Medulla oblongata (tissue), 1 donor: Measurements from ENCODE around the gene PCDH15.
"Not testable (repeated sequence)": the region's sequence is repeated elsewhere in the genome, so short reads cannot be mapped to it uniquely, and the experiment has no call there.

ENCODE experiments used
- DNase-seq: peaks from one replicate; pipeline ENCODE4 v3.0.0-alpha.2; 2015; ENCODE audit errors: extremely low spot score

The PCDH15 gene

DNA sequence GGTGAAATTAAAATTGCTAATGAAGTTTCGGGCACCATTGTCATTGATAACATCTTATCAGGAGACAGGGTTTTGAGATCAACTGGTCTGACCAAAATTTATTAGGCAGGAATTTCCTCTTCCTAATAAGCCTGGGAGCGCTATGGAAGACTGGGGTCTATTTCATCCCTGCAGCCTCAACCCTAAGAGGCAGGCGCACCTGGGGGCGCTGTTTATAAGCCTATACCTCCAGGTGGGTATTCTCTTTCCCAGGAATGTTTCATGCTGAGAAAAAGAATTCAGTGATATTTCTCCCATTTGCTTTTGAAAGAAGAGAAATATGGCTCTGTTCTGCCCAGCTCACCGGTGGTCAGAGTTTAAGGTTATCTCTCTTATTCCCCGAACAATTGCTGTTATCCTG lies 406.4 kb downstream of the PCDH15 start:
- DNase-seq = not testable (repeated sequence)

DNA sequence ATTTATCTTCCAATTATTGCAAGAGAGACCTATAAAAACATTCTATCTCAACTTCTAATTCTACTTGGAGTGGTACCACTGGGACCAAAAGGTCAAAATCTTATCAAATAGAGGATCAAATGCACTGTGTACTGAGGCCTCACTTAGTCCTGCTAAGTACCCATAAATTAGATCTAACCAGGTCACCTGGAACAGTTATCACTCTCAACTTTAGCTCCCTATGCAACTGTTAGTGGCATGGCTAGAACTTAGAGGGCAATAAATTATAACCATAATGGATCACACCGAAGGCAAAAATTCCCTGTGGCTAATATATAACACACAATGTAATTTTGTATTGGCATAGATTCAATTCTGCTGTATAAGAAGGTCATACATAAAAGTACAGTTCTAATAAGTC lies 428.9 kb downstream of the PCDH15 start:
- no peak for DNase-seq

DNA sequence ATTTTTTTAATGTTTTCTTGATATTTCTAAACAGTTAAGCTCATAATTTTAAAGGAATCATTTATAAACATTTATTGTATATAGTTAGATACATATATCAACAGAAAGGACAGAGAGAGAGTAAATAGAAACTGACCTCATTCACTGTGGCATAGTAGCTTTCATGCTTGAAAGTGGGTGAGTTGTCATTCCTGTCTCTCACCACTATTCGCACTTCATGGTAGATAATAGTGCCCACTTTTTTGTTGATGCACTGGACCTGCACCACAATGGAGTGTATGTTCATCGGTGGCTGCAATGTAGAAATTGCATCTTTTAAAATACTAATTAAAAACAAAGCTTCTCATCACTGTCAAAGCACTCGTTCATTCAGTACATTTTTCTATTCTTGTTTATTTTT lies 432.0 kb downstream of the PCDH15 start:
- DNase-seq = no peak

DNA sequence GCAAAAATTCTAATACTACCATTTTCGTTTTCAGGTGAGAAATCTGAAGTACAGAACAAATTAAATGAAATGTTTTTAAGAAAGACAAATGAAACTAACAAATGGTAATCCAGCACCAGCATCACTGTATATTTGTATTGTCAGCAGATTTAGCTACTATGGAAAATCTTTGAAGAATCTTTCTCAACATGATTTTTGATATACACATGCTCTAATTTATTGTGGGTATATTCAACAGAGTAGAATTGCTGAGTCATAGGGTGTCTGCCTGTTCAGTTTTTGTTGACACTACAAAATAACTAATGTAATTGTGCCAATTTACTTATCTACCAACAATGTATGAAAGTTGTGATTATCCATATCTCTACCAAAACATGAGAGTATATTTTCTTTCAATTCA lies 437.6 kb downstream of the PCDH15 start:
- DNase-seq = no peak

DNA sequence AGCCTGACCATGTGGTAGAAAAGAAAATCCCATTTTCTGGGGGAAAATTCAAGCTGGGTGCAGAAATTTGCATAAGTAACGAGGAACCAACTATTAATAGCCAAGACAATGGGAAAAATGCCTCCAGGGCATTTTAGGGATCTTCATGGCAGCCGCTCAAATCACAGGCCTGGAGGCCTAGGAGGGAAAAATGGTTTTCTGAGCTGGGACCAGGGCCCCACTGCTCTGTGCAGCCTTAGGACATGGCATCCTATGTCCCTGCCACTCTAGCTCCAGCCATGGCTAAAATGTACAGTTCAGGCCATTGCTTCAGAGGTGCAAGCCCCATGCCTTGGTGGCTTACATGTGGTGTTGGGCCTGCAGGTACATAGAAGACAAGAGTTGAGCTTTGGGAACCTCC lies 459.0 kb downstream of the PCDH15 start:
- no peak for DNase-seq

DNA sequence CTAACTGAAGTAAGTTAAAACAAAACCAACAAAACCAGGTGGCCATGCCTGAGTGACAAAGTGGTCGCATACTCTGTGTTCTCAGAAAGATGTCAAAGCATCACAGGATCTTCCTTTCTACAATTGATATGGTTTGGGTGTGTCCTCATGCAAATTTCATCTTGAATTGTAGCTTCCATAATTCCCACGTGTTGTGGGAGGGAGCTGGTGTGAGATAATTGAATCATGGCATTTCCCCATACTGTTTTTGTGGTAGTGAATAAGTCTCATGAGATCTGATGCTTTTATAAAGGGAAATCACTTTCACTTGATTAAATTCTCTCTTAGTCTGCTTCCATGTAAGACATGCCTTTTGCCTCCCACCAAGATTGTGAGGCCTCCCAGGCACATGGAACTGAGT lies 465.7 kb downstream of the PCDH15 start:
- no peak for DNase-seq

DNA sequence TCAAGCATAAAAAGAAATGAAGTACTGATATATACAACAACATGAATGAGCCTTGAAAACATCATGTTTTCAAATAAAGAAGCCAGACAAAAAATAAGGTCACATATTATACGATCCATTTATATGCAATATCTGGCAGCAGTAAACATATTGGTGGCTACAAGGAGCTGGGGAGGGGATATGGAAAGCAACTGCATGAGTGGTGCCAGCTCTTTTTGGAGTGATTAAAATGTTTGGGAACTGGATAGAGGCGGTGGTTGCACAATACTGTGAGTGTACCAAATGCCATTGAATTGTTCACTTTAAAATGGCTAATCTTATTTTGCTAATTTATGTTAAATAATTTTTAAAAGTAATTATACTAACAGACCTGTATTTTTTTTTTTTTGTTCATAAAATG lies 481.7 kb downstream of the PCDH15 start:
- no peak for DNase-seq

DNA sequence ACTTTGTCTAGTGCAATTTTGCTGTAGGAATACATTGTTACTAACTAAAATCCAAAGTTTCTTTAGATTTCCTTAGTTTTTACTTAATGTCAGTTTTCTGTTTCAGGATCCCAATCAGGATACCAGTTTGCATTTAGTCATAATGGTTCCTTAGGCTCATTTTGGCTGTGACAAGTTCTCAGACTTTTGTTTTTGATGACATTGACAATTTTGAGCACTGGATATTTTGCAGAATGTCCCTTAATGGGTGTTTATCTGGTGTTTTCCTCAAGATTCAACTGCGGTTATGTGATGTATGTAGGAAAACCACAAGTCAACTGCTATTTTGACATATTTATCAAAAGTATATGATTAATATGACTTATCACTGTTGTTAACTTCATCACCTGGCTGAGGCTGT lies 482.6 kb downstream of the PCDH15 start:
- no peak for DNase-seq

DNA sequence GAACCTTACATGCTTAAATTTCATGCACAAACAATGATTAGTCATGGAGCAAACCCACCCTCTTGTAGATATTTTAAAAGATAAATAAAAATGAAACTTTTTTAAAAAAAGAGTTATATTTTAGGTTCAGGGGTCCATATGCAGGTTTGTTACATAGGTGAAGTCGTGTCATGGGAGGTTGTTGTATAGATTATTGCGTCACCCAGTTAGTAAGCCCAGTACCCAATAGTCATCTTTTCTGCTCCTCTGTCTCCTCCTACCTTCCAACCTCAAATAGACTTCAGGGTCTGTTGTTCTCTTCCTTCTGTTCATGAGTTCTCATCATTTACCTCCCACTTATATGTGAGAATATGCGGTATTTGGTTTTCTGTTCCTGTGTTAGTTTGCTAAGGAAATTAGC lies 486.6 kb downstream of the PCDH15 start:
- DNase-seq = no peak

DNA sequence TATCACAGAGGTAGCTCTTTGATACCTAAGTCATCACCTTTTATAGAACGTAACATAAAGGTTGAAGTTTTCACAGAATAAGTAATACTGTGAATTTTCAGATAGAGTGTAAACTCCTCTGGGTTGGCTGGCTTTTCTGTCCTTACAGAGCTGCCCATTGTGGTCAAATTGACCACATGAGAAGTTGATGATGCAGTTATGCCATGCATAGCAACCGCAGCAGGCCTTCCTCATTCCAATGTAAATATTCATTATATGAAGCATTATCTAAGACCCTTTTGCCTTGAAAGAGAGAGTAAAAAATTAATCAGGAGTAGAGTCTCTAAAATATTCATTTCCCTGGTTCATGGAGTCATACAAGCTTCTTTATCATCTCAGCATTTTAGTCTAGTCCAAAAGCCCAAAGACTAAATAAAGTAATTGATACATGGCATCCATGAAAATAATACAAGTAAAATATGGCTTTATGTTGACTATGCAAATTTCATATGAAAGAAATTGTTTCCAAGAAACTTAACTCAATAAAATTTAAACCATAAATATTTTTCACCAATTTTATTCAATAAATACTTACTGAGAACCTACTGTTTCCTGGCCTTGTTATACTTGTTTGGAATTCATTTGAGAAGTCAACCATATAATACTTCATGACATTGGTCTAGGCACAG lies 516.4 kb downstream of the PCDH15 start:
- no peak for DNase-seq

DNA sequence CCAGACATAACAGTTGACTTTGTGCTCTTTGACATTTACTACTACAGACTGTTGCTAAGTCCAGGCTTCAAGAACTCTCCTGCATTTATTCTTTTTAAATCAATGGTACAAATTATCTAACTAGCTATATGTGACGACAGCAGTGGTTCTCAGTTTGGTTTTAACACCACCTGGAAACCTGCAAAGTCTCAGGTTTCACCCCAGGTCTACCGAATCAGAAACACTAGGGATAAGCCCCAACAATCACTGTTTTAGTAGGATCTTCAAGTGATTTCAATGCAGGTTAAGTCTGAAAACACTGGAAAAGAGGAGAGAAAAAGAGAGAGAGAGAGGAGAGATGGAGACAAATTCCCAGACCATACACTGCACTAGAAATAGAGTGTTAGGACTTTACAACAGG lies 519.0 kb downstream of the PCDH15 start:
- no peak for DNase-seq

DNA sequence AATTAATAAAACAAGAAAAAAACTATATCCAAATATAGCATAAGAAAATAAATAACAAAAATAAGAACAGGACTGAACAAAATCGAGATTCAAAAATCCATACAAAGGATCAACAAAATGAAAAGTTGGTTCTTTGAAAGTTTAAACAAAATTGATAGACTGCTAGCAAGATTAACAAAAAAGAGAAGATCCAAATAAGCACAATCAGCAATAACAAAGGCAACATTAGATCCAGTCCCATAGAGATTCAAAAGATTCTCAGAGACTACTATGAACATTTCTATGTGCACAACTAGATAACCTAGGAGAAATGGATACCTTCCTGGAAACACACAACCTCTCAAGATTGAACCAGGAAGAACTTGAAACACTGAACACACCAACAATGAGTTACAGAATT lies 534.6 kb downstream of the PCDH15 start:
- DNase-seq = no peak

DNA sequence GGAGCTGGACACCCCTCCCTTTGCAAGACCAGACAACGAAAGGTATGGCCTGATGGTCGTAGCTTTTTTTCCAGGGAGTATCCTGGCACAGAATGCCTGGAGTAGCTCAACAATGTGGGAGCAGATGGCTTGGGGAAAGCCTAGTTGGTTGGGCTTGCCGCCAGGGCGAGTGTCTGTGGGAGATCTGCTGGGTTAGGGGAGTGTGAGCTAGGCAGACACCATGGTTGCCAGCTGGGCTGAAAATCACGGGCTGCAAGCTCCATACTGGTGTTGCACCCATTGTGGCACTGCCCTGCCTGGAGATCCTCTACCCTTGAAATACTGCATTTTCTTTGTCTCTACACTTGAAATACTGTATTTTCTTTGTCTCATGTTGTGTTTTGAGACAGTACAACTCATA lies 538.3 kb downstream of the PCDH15 start:
- DNase-seq = no peak

DNA sequence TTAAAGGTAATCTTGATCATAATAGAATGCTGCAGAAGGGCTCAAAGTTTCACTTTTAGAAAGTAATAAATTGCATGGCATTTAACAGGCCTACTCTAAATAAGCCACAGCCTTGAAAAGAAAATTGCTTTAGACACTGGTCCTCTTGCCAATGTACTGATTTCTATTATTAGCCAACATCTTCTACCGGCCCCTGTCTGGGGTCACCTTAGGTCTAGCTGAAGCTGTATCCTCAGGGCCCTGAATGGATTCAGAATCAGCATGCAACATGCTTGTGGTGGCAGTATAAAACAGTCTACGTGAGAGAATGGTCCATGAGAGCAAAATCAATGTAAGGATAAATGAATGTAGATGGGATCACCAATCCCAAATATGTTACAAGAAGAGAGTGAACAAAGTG lies 541.9 kb downstream of the PCDH15 start:
- DNase-seq = no peak

DNA sequence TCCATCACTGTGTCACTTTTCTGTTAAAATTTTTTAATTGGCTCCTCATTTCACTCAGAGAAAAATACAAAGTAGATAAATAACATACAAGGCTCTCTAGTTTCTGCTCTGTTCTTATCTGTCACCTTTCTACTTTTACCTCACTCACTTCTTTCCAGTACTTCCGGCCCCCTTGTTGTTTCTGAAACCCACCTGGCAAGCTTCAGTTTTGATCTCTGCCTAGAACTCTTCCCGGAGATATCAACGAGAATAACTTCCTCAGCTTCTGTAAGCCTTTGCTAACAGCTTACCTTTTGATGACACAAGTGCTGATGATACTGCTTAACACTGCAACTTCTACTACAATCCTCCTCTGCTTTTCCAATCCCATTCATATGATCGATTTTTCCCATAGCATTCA lies 566.2 kb downstream of the PCDH15 start:
- no peak for DNase-seq

DNA sequence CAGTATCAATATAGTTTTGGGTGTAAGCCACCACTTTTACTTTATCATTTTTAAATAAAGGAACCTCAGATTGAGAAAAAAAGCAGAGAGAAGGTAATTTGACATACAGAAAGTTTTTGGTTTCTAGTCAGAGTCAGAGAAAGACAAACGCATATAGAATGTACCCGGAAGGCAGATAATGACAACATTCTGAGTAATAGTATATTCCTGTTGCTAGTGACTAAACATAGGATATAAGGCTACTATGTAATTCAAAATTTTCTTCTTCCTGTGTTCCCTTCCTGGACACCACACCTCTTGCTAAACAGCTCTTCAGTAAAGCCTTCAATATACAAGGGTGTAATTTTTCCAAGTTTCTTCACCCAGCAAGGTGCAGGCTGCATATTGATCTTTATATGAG lies 597.6 kb downstream of the PCDH15 start:
- DNase-seq = no peak

DNA sequence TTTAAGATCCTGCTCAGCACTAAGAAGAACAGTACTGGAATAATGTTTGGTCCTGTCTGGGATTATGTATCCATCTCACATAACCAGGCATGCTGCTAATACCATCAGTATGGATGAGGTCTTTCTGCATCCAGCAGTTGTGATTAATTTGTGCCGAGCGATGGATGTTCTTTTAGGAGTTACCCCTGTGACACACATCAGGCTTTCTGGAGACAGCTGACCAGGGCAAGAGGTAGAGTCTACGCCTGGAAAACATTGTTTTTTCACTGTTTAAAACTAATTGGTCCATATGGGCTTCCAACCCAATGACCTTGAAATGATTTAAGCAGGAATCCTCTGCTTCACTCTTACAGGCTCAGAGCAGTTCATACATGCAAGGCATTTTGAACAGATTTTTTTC lies 603.0 kb downstream of the PCDH15 start:
- no peak for DNase-seq

DNA sequence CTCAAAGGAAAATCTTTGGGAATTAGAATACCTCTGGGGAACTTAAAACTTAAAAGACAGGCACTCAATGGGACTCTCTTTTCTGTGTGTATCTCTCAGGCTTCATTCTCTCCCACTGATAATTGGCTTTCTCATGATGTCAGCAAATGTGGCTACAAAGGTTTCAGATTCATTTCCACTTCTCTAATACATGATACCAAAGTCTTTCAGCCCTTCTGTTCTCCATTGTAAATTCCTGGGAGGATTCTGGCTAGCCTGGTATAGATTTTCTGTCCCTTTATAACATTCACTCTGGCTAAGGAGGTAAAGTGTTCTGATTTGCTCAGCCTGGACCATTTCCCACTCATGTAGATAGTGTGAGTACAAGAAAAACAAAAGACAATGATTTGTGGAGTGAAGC lies 606.2 kb downstream of the PCDH15 start:
- DNase-seq = no peak

DNA sequence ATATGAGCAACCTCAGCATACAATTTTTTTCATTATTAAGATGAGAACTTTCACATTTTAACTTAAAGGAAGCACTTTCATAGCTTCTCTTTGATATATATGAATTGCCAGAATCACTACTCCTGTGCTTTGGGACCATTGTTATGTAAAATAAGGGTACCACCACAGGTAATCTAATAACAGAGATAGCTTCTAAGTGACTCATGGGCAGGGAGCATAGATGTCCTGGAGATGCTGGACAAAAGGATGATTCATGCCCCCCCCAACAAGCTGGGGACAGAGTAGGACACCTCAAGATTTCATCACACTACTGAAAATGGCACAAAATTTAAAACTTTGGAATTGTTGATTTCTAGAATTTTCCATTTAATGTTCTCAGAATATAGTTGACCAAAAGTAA lies 641.1 kb downstream of the PCDH15 start:
- no peak for DNase-seq

DNA sequence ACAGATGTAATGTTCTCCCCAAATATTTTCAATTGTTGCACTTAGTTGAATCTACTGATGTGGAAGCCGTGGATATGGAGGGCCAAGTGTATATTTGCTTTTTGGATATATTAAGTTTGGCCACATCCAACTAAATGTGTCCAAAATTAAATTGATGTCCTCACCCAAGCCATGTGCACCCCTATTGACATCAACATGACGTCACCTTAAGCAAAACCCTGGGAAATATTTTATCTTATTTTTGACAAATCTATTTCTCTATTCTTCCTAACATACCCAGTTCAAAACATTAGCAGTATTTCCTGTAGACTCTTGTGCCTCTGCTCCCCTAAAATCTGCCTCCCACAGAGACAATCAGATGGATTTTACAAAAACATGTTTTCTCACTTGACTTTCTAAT lies 652.5 kb downstream of the PCDH15 start:
- DNase-seq = no peak

DNA sequence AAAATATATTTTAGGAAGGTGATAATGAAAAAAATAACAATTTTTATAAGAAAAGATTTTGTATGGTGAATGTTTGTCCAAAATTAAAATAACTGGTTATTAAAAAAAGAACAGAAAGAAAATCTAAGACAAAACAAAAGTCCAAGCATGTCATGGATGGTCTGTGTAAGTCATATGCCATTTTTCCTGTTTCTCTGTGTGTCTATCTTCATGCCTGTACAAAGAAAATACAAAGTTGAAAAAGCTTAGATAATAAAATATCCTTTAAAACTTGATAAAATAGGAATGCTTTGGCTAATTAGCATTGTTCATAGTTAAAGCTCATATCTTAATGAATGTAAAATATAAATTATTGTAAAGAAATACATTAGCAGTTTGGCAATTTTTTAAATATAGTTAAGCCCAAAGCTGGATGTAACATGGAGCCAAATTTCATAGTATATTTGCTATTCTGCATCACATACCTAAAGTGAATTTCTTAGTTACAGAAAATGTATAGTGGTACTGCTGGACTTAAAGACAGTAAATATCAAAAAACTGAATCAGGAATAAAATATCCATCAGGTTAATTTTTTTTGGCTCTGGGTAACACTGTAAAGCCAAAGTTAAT lies 661.1 kb downstream of the PCDH15 start:
- DNase-seq = no peak

DNA sequence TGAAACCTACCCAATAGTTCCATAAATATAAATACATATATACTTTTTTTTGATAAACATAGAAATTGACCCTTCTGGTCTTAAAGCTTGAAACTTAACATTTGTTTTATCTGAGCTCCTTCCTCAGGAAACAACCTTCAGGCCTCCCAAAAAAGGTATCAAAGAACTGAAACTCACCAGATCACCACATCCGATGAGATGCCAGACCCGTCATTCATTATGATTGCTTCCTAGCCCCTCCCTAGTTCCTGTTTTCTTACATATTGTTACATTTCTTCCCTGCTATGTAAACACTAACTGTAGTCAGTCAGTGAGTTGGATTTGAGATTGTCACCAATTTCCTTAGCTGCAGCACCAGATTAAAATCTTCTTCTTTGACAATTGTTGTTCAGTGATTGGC lies 663.6 kb downstream of the PCDH15 start:
- DNase-seq = no peak

DNA sequence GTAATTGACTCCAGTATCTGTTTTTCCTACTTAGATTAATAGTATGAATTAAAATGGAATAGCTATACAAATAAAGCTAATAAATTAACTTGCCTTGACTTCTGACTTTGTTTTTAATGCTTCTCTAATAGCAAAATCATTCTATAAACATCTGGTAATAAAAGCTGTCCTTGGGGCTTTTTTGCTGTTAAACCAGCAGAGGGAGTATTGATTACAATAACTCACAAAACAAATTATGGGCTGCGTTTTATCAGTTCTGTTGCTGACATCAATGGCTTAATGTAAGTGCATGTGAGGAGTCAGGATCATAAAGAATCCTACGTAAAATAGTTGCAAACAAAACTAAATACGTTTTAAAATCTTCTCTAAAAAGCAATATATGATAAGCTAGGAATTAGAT lies 667.8 kb downstream of the PCDH15 start:
- no peak for DNase-seq

DNA sequence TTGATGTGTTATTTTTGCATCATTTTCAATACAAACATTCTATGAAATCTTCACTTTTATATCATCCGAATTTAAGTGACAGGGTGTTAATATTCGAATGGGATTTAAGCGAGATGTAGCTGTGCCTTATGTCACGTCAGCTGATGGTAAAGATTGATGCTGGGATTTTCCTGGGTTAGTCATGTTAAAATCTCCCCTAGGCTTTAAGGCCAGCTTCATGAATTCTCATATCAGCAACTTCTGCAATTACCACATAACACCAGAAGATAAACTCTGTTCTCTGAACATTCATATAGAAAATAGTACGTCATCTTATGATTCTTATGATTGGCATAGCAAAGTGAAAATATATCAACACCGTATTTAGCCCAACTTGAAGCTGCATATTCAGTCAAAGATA lies 669.2 kb downstream of the PCDH15 start:
- DNase-seq = no peak
